ENCODE results near the gene ZNF683. TPM values are rescaled to one million over a fixed set of nuclear protein-coding genes. Genes with fewer than 3 reads are reported as not detected.
"Not testable (repeated sequence)": the region's sequence is repeated elsewhere in the genome, so short reads cannot be mapped to it uniquely, and the experiment has no call there.

The ZNF683 gene
- total RNA-seq, 1 donor from 2014 or later: not detected

GRCh38 chr1:26340047-26340481 lies 32.5 kb downstream of the ZNF683 start:
- DNase-seq (ENCODE audit: low spot score in 2 of 2): no peak
- FAIRE-seq: no peak

- FAIRE-seq: no peak
- DNase-seq (ENCODE audit: low spot score in 2 of 2): no peak
These were observed 33.9 kb downstream of the ZNF683 start for GRCh38 chr1:26338670-26339069.

GRCh38 chr1:26337625-26338024 lies 34.9 kb downstream of the ZNF683 start:
- FAIRE-seq: no peak

GRCh38 chr1:26337206-26337535 lies 35.4 kb downstream of the ZNF683 start:
- no peak for FAIRE-seq

More at GRCh38 chr1:26337625-26338024, 34.9 kb downstream of the ZNF683 start:
- no peak for DNase-seq (ENCODE audit: low spot score in 2 of 2)

GRCh38 chr1:26336477-26337205 lies 35.9 kb downstream of the ZNF683 start:
- FAIRE-seq: no peak

More at GRCh38 chr1:26337206-26337535, 35.4 kb downstream of the ZNF683 start:
- DNase-seq (ENCODE audit: low spot score in 2 of 2): no peak

GRCh38 chr1:26335774-26336476 lies 36.6 kb downstream of the ZNF683 start:
- DNase-seq (ENCODE audit: low spot score in 2 of 2) (no peak), FAIRE-seq (no peak)

More at GRCh38 chr1:26336477-26337205, 35.9 kb downstream of the ZNF683 start:
- DNase-seq (ENCODE audit: low spot score in 2 of 2): peak in 1 of 2 donors; percentile 69

GRCh38 chr1:26333312-26333711 lies 39.2 kb downstream of the ZNF683 start:
- not testable (repeated sequence) for DNase-seq (ENCODE audit: low spot score in 2 of 2); FAIRE-seq

GRCh38 chr1:26330276-26330675 lies 42.3 kb downstream of the ZNF683 start:
- no peak for FAIRE-seq
- no peak for DNase-seq (ENCODE audit: low spot score in 2 of 2)

GRCh38 chr1:26329380-26329779 lies 43.2 kb downstream of the ZNF683 start:
- not testable (repeated sequence) for DNase-seq (ENCODE audit: low spot score in 2 of 2); FAIRE-seq

GRCh38 chr1:26328597-26328996 lies 44.0 kb downstream of the ZNF683 start:
- no peak for DNase-seq (ENCODE audit: low spot score in 2 of 2)
- no peak for FAIRE-seq

GRCh38 chr1:26327956-26328362 lies 44.6 kb downstream of the ZNF683 start:
- FAIRE-seq (no peak), DNase-seq (ENCODE audit: low spot score in 2 of 2) (no peak)

GRCh38 chr1:26324550-26324949 lies 48.0 kb downstream of the ZNF683 start:
- no peak for FAIRE-seq
- DNase-seq (ENCODE audit: low spot score in 2 of 2): no peak

- FAIRE-seq: no peak
- no peak for DNase-seq (ENCODE audit: low spot score in 2 of 2)
These were observed 49.2 kb downstream of the ZNF683 start for GRCh38 chr1:26323382-26323781.

- DNase-seq (ENCODE audit: low spot score in 2 of 2): no peak
- no peak for FAIRE-seq
These were observed 50.6 kb downstream of the ZNF683 start for GRCh38 chr1:26322042-26322331.

- peak; percentile 66 to 88 for DNase-seq (ENCODE audit: low spot score in 2 of 2)
- peak; percentile 17 for FAIRE-seq
These were observed 51.1 kb downstream of the ZNF683 start for GRCh38 chr1:26321315-26322041.

- DNase-seq (ENCODE audit: low spot score in 2 of 2) (no peak), FAIRE-seq (no peak)
These were observed 51.7 kb downstream of the ZNF683 start for GRCh38 chr1:26320896-26321295.

GRCh38 chr1:26318338-26319064 lies 54.0 kb downstream of the ZNF683 start:
- no peak for DNase-seq (ENCODE audit: low spot score in 2 of 2)
- FAIRE-seq: no peak

- no peak for FAIRE-seq
- DNase-seq (ENCODE audit: low spot score in 2 of 2): no peak
These were observed 54.8 kb downstream of the ZNF683 start, which contains the start of gene CD52 for GRCh38 chr1:26317612-26318337. Gene CD52, plus strand, starts transcription at chr1:26317958. Its CDS starts 60 bp downstream, at chr1:26318018.

GRCh38 chr1:26317146-26317545 lies 55.4 kb downstream of the ZNF683 start:
- FAIRE-seq: no peak
- DNase-seq (ENCODE audit: low spot score in 2 of 2): no peak
